Transverse colon (tissue), 4 donors: Measurements from ENCODE around the gene KIF16B. TPM values are rescaled to one million over a fixed set of nuclear protein-coding genes. Genes with fewer than 3 reads are reported as not detected.

Experiments used
- DNase-seq: peaks from one replicate; pipeline ENCODE4 v3.0.0-alpha.2; 2019
- H3K27ac ChIP-seq, 4 donors: fragments of 200-600 bp; sonication (generic); 2 replicates each; pipeline ENCODE4 v1.5.1; 2016 to 2018; ENCODE audit warnings: inconsistent platforms in 4 of 4
- H3K27me3 ChIP-seq: fragments of 200-600 bp; sonication (generic); 2 replicates; pipeline ENCODE4 v1.5.1; 2017; ENCODE audit warnings: inconsistent platforms
- H3K36me3 ChIP-seq, 4 donors: fragments of 200-600 bp; sonication (generic); 2 replicates each; pipeline ENCODE4 v1.5.1; 2017 to 2019; ENCODE audit warnings: inconsistent platforms in 4 of 4
- H3K4me1 ChIP-seq, 4 donors: fragments of 200-600 bp; sonication (generic); 2 replicates each; pipeline ENCODE4 v1.5.1; 2017 to 2020; ENCODE audit warnings: inconsistent platforms in 4 of 4
- H3K4me3 ChIP-seq, 4 donors: fragments of 200-600 bp; sonication (generic); 1 replicate in 1 of 4; 2 replicates in 3 of 4; pipeline versions ENCODE4 v1.5.1 to v1.6.1; 2017 to 2019; ENCODE audit warnings: inconsistent platforms in 4 of 4
- H3K9me3 ChIP-seq, 2 donors: fragments of 200-600 bp; sonication (generic); 2 replicates each; pipeline ENCODE4 v1.5.1; 2017 to 2019; ENCODE audit warnings: inconsistent platforms in 2 of 2
- CTCF ChIP-seq, 5 experiments: fragments of 200-600 bp in 3 of 5; fragments of 450-650 bp in 2 of 5; sonication (generic) in 3 of 5; IDR thresholded peaks; 1 replicate in 2 of 5; 2 replicates in 3 of 5; pipeline ENCODE4 v1.5.1; 2016 to 2017; ENCODE audit warnings: antibody characterized with exemption in 5 of 5, inconsistent platforms in 3 of 5, mild to moderate bottlenecking in 2 of 5, moderate library complexity in 1 of 5
- EP300 ChIP-seq: sonication (generic); formaldehyde crosslinking; IDR thresholded peaks from one replicate; pipeline ENCODE4 v1.6.1; 2017; ENCODE audit warnings: antibody characterized with exemption, low read depth
- POLR2A ChIP-seq: fragments of 450-650 bp; IDR thresholded peaks from one replicate; pipeline ENCODE4 v1.6.1; 2016; ENCODE audit warnings: antibody characterized with exemption, mild to moderate bottlenecking, moderate library complexity
- POLR2AphosphoS5 ChIP-seq, 3 donors: sonication (generic); formaldehyde crosslinking; IDR thresholded peaks; one replicate each; pipeline ENCODE4 v1.6.1; 2016; ENCODE audit warnings: antibody characterized with exemption in 3 of 3
- WGBS, 2 donors: methylation state at CpG; one replicate each; pipeline ENCODE4 v1.1.5; 2018; ENCODE audit warnings: low coverage in 1 of 2; 5-methylcytosine and 5-hydroxymethylcytosine counted together
- in situ Hi-C, 4 donors: fragments of 200-750 bp; cut with MboI; loops; one replicate each; pipeline versions ENCODE4 v1.15.0 to v1.15.1; 2017; ENCODE audit warnings: low sequenced_read_pairs in 3 of 4, low pct_ligation_motif_present in 1 of 4, low pct_unique_long_range_greater_than_20kb in 1 of 4
- intact Hi-C: fragments of 100-400 bp; cut with DNase I; formaldehyde crosslinking; loops from one replicate; pipeline ENCODE4 v1.15.1; 2023; ENCODE audit warnings: low total_unique reads
- total RNA-seq, 4 donors: library from RNA; depleted of rRNA; stranded (reverse); fragments of >200 nt; gene quantifications; one replicate each; pipeline ENCODE4 v1.1.0, GENCODE V29; 2016

Gene KIF16B
- total RNA-seq, 4 donors from 2014 or later: 82.7 to 154 (median 90.1) TPM

- H3K36me3 ChIP-seq: peaks cover 0 to 21% (median 8%) of the 10 kb centered on the region in 4 donors
- no peak for DNase-seq
- H3K27ac ChIP-seq: no peak overlapping the region
- TF ChIP-seq POLR2AphosphoS5 (IDR thresholded peaks at IDR 0.05) (no peak), POLR2A (no peak), EP300 (no peak), CTCF (IDR thresholded peaks at IDR 0.05) (no peak)
- H3K9me3 ChIP-seq: no peaks in the 10 kb centered on the region
- H3K4me3 ChIP-seq: no peak overlapping the region
- 58 to 69% methylated on average over 4 of the region's 4 CpGs for WGBS, 2 donors
- intact Hi-C loops (no loop called here), in situ Hi-C loops (loop anchor here in 2 of 4 donors (25.0 kb wide), 2 partner anchors 223 to 248 kb away; partner anchors contain the start of genes OTOR (in 1 of the 2) and SNRPB2 (in 1 of the 2))
- no peaks in the 10 kb centered on the region for H3K27me3 ChIP-seq
- no peaks in the 10 kb centered on the region for H3K4me1 ChIP-seq
Observed at GRCh38 chr20:16514140-16514539, 59.1 kb downstream of the KIF16B start.

GRCh38 chr20:16505894-16506293, 67.4 kb downstream of the KIF16B start:
- 80 to 92% methylated on average over 8 of the region's 8 CpGs for WGBS, 2 donors
- in situ Hi-C loops: loop anchor here in 2 of 4 donors (25.0 kb wide), 2 partner anchors 231 to 256 kb away; partner anchors contain the start of genes OTOR (in 1 of the 2) and SNRPB2 (in 1 of the 2)
- H3K9me3 ChIP-seq: no peaks in the 10 kb centered on the region
- TF ChIP-seq POLR2A (no peak), POLR2AphosphoS5 (IDR thresholded peaks at IDR 0.05) (no peak), CTCF (IDR thresholded peaks at IDR 0.05) (no peak), EP300 (no peak)
- DNase-seq: no peak
- H3K4me1 ChIP-seq: no peaks in the 10 kb centered on the region
- H3K27me3 ChIP-seq: no peaks in the 10 kb centered on the region
- H3K27ac ChIP-seq: no peak overlapping the region
- peaks cover 0 to 44% (median 14%) of the 10 kb centered on the region in 4 donors for H3K36me3 ChIP-seq
- no peak overlapping the region for H3K4me3 ChIP-seq
- intact Hi-C loops: no loop called here

- TF ChIP-seq EP300: no peak
- no peak for TF ChIP-seq POLR2A
- no peak for TF ChIP-seq POLR2AphosphoS5 (IDR thresholded peaks at IDR 0.05)
- TF ChIP-seq CTCF (IDR thresholded peaks at IDR 0.05): no peak
- no peaks in the 10 kb centered on the region for H3K9me3 ChIP-seq
- in situ Hi-C loops: loop anchor here in 2 of 4 donors (25.0 kb wide), 2 partner anchors 236 to 261 kb away; partner anchors contain the start of genes OTOR (in 1 of the 2) and SNRPB2 (in 1 of the 2)
- H3K4me3 ChIP-seq: no peak overlapping the region
- no peaks in the 10 kb centered on the region for H3K4me1 ChIP-seq
- peaks cover 0 to 30% (median 2%) of the 10 kb centered on the region in 4 donors for H3K36me3 ChIP-seq
- 60 to 77% methylated on average over 1 to 2 of the region's 2 CpGs for WGBS, 2 donors
- no peak overlapping the region for H3K27ac ChIP-seq
- no peaks in the 10 kb centered on the region for H3K27me3 ChIP-seq
- DNase-seq: no peak
- intact Hi-C loops: no loop called here
Observed at GRCh38 chr20:16501301-16501700, 71.9 kb downstream of the KIF16B start.

- in situ Hi-C loops (loop anchor here in 2 of 4 donors (25.0 kb wide), 2 partner anchors 237 to 262 kb away; partner anchors contain the start of genes OTOR (in 1 of the 2) and SNRPB2 (in 1 of the 2)), intact Hi-C loops (no loop called here)
- H3K27me3 ChIP-seq: no peaks in the 10 kb centered on the region
- no peaks in the 10 kb centered on the region for H3K9me3 ChIP-seq
- WGBS, 2 donors: 92 to 93% methylated on average over 3 of the region's 3 CpGs
- H3K27ac ChIP-seq: no peak overlapping the region
- no peaks in the 10 kb centered on the region for H3K4me1 ChIP-seq
- H3K36me3 ChIP-seq: peaks cover 0 to 30% (median 4%) of the 10 kb centered on the region in 4 donors
- TF ChIP-seq POLR2AphosphoS5 (IDR thresholded peaks at IDR 0.05) (no peak), POLR2A (no peak), EP300 (no peak), CTCF (IDR thresholded peaks at IDR 0.05) (no peak)
- DNase-seq: no peak
- no peak overlapping the region for H3K4me3 ChIP-seq
Observed at GRCh38 chr20:16500197-16500596, 73.1 kb downstream of the KIF16B start.
